GM18873 (cell line): Measurements from ENCODE around the gene HS3ST4.

ENCODE experiments used
- ATAC-seq: cut with Tn5 transposase; IDR thresholded peaks from one replicate; pipeline ENCODE4 v1.9.1; 2021; ENCODE audit warnings: mild to moderate bottlenecking, moderate library complexity, moderate number of reproducible peaks; ENCODE audit not compliant: unreplicated experiment, low FRiP score

HS3ST4 gene

GRCh38 chr16:25812215-25812614 is 120.5 kb downstream of the HS3ST4 start:
- no peak for ATAC-seq

- ATAC-seq, result no peak
Measured at GRCh38 chr16:25817295-25817694, 125.5 kb downstream of the HS3ST4 start.

GRCh38 chr16:25817876-25818275 is 126.1 kb downstream of the HS3ST4 start:
- ATAC-seq, result no peak

- no peak for ATAC-seq
Measured at GRCh38 chr16:25823891-25824290, 132.1 kb downstream of the HS3ST4 start.

GRCh38 chr16:25827709-25828108 is 135.9 kb downstream of the HS3ST4 start:
- ATAC-seq, result no peak

GRCh38 chr16:25828510-25828909 is 136.8 kb downstream of the HS3ST4 start:
- no peak for ATAC-seq

GRCh38 chr16:25832291-25832690 is 140.5 kb downstream of the HS3ST4 start:
- no peak for ATAC-seq

- ATAC-seq, result no peak
Measured at GRCh38 chr16:25834101-25834500, 142.3 kb downstream of the HS3ST4 start.

- no peak for ATAC-seq
Measured at GRCh38 chr16:25835126-25835525, 143.4 kb downstream of the HS3ST4 start.

GRCh38 chr16:25838724-25839186 is 147.0 kb downstream of the HS3ST4 start:
- no peak for ATAC-seq

GRCh38 chr16:25841761-25842160 is 150.0 kb downstream of the HS3ST4 start:
- ATAC-seq, result no peak

- ATAC-seq, result no peak
Measured at GRCh38 chr16:25845901-25846300, 154.1 kb downstream of the HS3ST4 start.

- ATAC-seq, result no peak
Measured at GRCh38 chr16:25854141-25854540, 162.4 kb downstream of the HS3ST4 start.

GRCh38 chr16:25855063-25855462 is 163.3 kb downstream of the HS3ST4 start:
- no peak for ATAC-seq

- no peak for ATAC-seq
Measured at GRCh38 chr16:25855818-25856217, 164.1 kb downstream of the HS3ST4 start.

- ATAC-seq, result no peak
Measured at GRCh38 chr16:25859645-25860044, 167.9 kb downstream of the HS3ST4 start.

- no peak for ATAC-seq
Measured at GRCh38 chr16:25867041-25867440, 175.3 kb downstream of the HS3ST4 start.

- no peak for ATAC-seq
Measured at GRCh38 chr16:25868106-25868505, 176.3 kb downstream of the HS3ST4 start.

GRCh38 chr16:25868706-25869370 is 177.1 kb downstream of the HS3ST4 start:
- no peak for ATAC-seq

GRCh38 chr16:25872369-25873070 is 180.8 kb downstream of the HS3ST4 start:
- no peak for ATAC-seq

- no peak for ATAC-seq
Measured at GRCh38 chr16:25874196-25874595, 182.4 kb downstream of the HS3ST4 start.

- no peak for ATAC-seq
Measured at GRCh38 chr16:25875956-25876598, 184.3 kb downstream of the HS3ST4 start.
